GM06990 (cell line): ENCODE data around the gene HSDL1.
A peak's percentile ranks its signal among the peaks of the same experiment; 100 is the strongest.

Experiments used
- DNase-seq: peaks from one replicate; pipeline ENCODE4 v3.0.0-alpha.2; 2011; ENCODE audit not compliant: insufficient read length; ENCODE audit errors: extremely low read depth
- H3K27me3 ChIP-seq: replicated peaks from 2 replicates; pipeline ENCODE4 v1.6.0; 2011; ENCODE audit warnings: low read length; ENCODE audit not compliant: control insufficient read depth, insufficient read depth
- H3K36me3 ChIP-seq: 2 replicates; pipeline ENCODE4 v1.5.1; 2011; ENCODE audit warnings: low read length; ENCODE audit not compliant: control insufficient read depth, insufficient read depth
- H3K4me3 ChIP-seq: replicated peaks from 2 replicates; pipeline ENCODE4 v1.5.1; 2011; ENCODE audit warnings: low read depth, mild to moderate bottlenecking, control low read depth, low read length
- CTCF ChIP-seq: IDR thresholded peaks from 2 replicates; pipeline ENCODE4 v1.5.1; 2011; ENCODE audit warnings: low read length, control low read depth, mild to moderate bottlenecking, inconsistent platforms; ENCODE audit not compliant: insufficient read depth, poor library complexity, severe bottlenecking

The HSDL1 gene

GRCh38 chr16:84084570-84085270 is 60.3 kb downstream of the HSDL1 start:
- Histone ChIP-seq H3K4me3 (no peak overlapping the region), H3K27me3 (no peaks in the 10 kb centered on the region), H3K36me3 (peaks cover 27% of the 10 kb centered on the region)
- TF ChIP-seq CTCF: peak; percentile 73
- DNase-seq: peak; percentile 69

GRCh38 chr16:84082835-84083569 is 62.0 kb downstream of the HSDL1 start:
- no peak for DNase-seq
- H3K36me3 ChIP-seq: peaks cover 24% of the 10 kb centered on the region
- TF ChIP-seq CTCF: no peak
- H3K27me3 ChIP-seq: no peaks in the 10 kb centered on the region
- no peak overlapping the region for H3K4me3 ChIP-seq

DNA sequence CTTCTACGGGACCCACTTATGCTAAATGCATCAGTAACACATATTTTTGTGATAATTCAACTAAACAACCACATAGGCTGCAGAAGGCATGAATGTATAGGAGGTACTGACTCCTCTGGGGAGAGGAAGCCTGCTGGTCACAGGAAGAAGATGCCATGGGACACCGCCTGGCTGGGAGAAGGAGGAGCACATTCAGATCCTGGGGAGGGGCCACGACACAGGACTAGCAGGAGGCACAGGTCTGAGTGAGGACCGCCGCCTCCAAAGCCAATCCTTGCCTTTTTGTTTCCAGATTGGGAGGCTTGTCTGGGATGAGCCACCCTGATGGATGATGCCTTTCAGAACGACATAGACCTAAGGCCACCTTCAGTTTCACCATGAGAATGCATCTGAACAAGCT is 62.9 kb downstream of the HSDL1 start:
- Histone ChIP-seq H3K27me3 (no peaks in the 10 kb centered on the region), H3K4me3 (no peak overlapping the region), H3K36me3 (peaks cover 24% of the 10 kb centered on the region)
- no peak for DNase-seq
- no peak for TF ChIP-seq CTCF

DNA sequence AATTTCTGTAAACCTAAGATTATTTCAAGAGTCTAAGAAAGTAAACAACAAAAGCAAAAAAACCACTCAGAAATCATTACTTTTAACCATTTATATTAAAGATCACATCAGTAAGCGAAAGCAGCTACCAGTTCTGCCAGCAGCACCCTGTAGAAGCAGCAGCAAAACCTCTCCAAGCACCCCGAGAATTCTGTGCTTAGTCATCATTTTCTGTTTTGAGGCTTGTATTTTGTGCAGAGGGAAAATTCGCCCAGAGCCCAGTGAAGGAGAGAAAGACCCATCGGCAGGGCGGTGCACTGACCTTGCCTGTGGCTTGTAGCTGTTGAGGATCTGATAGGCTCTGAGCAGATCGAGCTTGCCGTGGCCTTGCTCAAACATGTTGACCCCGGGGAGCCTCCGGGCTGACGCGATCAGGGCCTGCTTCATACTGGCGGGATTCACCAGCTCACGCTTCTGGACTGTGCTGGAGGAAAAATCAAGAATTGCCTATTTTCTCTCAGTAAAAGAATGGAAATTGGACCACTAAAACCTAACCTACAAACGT is 63.5 kb downstream of the HSDL1 start:
- TF ChIP-seq CTCF: no peak
- Histone ChIP-seq H3K27me3 (no peaks in the 10 kb centered on the region), H3K36me3 (peaks cover 20% of the 10 kb centered on the region), H3K4me3 (no peak overlapping the region)
- no peak for DNase-seq

- Histone ChIP-seq H3K36me3 (peaks cover 14% of the 10 kb centered on the region), H3K4me3 (no peak overlapping the region), H3K27me3 (no peaks in the 10 kb centered on the region)
- DNase-seq: no peak
- TF ChIP-seq CTCF: no peak
These were observed 64.2 kb downstream of the HSDL1 start for GRCh38 chr16:84080813-84081212.
